GM20431 (cell line): ENCODE data around the gene MYL9.

ENCODE experiments used
- in situ Hi-C: fragments of 300-500 bp; cut with MseI, MboI; formaldehyde crosslinking; loops from one replicate; pipeline ENCODE4 v1.15.0; 2020; ENCODE audit warnings: low sequenced_read_pairs; ENCODE audit not compliant: unreplicated experiment

The MYL9 gene

GRCh38 chr20:36578356-36579041, 37.2 kb downstream of the MYL9 start:
- in situ Hi-C loops = no loop called here

- in situ Hi-C loops = no loop called here
These were observed 38.8 kb downstream of the MYL9 start for GRCh38 chr20:36579996-36580545.

GRCh38 chr20:36582322-36582721, 41.0 kb downstream of the MYL9 start:
- in situ Hi-C loops = no loop called here

GRCh38 chr20:36582821-36583220, 41.5 kb downstream of the MYL9 start:
- in situ Hi-C loops = no loop called here

GRCh38 chr20:36584018-36584481, 42.7 kb downstream of the MYL9 start:
- in situ Hi-C loops = no loop called here

- in situ Hi-C loops = no loop called here
These were observed 44.2 kb downstream of the MYL9 start for GRCh38 chr20:36585410-36586125.

GRCh38 chr20:36587388-36588070, 46.2 kb downstream of the MYL9 start:
- in situ Hi-C loops = no loop called here

GRCh38 chr20:36591281-36591680, 50.0 kb downstream of the MYL9 start:
- in situ Hi-C loops = no loop called here

GRCh38 chr20:36591854-36592641, 50.7 kb downstream of the MYL9 start:
- in situ Hi-C loops = no loop called here

- in situ Hi-C loops = no loop called here
These were observed 52.1 kb downstream of the MYL9 start for GRCh38 chr20:36593347-36593929.

GRCh38 chr20:36599912-36600345, 58.6 kb downstream of the MYL9 start:
- in situ Hi-C loops = no loop called here
